GM21723 (cell line): ENCODE measurements around the gene JOSD2.

Source experiments
- ATAC-seq: cut with Tn5 transposase; IDR thresholded peaks from one replicate; pipeline ENCODE4 v1.9.1; 2021; ENCODE audit warnings: mild to moderate bottlenecking, moderate library complexity; ENCODE audit not compliant: unreplicated experiment

JOSD2 gene

GRCh38 chr19:50514346-50515167, 3.6 kb upstream of the JOSD2 start:
- no peak for ATAC-seq

GRCh38 chr19:50513746-50514345, 2.9 kb upstream of the JOSD2 start, which contains the start of gene ASPDH:
ASPDH (minus strand) TSS chr19:50513913; CDS start chr19:50513823, 90 bp downstream.
- no peak for ATAC-seq

GRCh38 chr19:50512999-50513745, 2.2 kb upstream of the JOSD2 start:
- ATAC-seq: no peak

- no peak for ATAC-seq
Measured at GRCh38 chr19:50512112-50512998, 1.4 kb upstream of the JOSD2 start.

DNA sequence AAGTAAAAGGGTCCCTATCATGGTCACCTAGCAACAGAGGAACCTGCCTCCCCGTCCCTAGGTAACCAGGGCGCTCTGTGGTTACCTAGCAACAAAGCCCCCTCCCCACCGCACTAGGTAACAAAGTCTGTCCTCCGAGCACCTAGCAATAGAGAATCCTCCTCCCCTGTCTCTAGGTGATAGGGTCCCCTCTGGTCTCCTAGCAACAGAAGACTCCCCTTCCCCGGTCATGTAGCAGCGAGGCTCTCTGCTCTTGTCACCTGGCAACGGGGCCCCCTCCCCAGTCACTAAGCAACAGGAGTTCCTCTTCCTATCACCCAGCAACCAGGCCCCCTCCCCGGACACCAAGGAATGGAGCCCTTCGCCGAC, 307 bp downstream of the JOSD2 start:
- ATAC-seq: no peak

DNA sequence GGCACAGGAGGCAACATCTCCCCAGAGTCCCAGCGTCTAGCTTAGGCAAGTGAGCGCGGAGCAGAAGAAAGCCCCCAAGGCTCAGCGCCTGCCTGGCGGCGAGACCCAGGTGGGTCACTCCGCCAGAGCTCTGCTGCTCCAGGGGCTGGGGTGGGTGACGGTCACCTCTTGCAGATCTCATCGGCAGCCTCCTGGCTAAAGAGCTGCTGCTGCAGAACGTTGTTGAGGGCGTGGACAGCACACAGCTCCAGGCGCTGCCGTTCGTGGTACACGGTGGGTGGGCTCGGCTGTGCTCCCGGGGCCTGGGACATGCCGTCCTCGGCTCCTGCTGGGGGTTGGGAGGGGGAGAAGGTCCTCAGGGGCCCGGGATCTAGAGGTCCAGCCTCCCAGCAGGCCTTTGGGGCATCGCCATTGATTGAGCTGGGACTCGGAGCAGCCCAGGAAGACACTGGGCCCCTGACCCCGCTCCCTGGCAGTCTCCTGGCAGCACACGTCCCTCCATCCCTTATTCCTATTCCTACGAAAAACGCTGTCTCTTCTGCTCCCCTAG, 795 bp downstream of the JOSD2 start:
- no peak for ATAC-seq

DNA sequence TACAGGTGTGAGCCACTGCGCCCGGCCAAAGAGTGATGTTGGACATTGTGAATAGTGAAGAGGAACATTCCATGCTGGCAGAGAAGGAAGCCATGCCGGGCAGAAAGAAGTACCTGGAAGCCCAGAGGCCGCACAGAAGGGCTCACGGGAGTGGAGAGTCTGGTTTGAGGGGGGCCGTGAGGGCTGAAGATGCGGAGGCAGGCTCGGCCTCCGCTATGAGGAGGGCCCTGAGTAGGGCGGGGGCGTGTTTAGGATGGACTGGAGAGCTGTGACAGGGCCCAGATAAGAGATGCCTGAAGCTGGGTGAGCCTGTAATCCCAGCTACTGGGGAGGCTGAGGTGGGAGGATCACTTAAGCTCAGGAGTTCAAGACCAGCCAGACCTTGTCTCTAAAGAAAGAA, 1.6 kb downstream of the JOSD2 start:
- ATAC-seq: no peak

DNA sequence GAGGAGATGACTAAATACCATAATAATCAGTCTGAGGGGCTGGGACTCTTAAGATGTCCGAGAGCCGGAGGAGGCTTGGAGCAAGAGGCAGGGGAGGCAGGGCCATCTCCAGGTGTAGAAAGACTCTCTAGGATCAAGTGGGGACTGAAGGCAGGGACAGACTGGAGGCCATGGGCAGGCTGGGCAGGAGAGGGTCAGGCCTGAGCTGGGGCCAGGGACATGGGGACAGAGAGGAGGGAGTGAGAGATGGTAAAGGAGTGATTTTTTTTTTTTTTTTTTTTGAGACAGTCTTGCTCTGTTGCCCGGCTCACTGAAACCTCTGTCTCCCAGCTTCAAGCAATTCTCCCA, 2.2 kb downstream of the JOSD2 start:
- no peak for ATAC-seq

DNA sequence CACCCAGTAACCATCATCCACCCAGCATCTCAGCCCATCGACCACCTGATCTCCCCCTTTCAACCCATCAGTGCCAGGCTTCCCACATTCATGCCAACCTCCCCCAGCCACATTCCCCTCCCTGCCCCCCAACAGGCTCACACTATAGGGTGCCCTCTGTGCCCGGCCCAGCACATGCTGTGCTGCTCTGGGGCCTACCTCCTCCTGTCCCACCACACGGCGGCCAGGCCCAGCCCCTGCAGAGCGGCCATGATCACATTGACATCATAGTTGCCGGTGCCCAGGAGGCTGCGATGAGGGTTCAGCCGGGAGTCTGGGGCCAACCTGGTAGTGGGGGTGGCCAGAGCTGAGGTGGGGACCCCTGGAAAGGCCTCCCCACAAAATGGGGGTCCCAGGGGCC, 3.6 kb downstream of the JOSD2 start:
- no peak for ATAC-seq

- ATAC-seq: no peak
Measured at GRCh38 chr19:50506700-50507099, 4.3 kb downstream of the JOSD2 start.

DNA sequence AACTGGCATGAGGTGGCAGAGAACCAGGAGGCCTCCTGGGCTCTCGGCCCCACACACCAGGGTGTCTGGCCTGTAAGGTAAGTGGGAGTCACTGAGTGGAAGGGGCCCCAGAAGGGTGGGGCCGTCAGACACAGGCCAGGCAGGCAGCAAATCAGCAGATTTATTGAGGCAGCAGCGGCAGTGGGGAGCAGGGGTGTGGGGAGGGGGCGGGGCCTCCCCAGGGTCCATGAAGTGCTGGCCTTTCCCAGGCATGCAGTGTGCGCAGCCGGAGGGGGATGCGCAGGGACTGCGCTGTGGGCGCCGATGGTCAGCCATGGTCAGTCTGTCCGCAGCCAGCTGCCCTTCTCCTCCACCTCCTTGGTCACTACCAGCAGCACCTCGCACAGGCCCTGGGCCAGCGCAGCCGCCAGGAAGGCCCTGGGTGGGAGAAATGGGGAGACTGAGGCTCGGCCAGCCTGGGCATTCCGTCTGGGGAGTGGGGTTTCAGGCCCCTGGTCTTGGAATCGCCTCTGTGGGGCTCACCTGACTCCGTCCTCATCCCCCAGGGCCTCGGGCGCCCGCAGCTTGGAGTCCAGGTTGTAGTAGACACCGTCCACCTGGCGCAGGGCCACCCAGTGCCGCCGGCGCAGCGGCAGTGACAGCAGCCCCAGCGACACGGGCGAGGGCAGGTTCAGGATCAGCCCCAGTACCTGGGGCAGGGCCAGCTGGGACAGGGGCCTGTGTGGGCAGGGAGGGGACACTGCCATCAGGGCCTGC, 5.0 kb downstream of the JOSD2 start:
- ATAC-seq: no peak

GRCh38 chr19:50501568-50502475, 9.2 kb downstream of the JOSD2 start:
- no peak for ATAC-seq

DNA sequence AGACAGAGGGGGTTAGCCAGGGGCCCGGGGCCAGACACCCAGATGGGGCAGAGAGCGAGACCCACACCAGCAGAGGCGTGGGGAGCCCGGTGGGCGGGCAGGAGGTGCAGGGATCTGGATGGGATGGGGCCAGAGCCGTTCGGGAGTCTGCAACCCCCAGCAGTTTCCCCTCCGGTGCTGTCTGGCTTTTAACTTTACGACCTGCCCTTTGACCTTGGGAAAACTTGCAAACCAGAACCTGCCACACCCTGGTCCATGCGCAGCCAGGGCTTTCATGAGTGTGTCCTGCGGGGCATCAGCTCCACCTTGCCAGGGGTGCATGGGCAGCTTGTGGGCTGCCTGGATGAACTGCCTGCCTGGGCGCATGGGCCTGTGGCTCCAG, 9.8 kb downstream of the JOSD2 start:
- ATAC-seq: no peak

- no peak for ATAC-seq
Measured at GRCh38 chr19:50500753-50501151, 10.2 kb downstream of the JOSD2 start.

DNA sequence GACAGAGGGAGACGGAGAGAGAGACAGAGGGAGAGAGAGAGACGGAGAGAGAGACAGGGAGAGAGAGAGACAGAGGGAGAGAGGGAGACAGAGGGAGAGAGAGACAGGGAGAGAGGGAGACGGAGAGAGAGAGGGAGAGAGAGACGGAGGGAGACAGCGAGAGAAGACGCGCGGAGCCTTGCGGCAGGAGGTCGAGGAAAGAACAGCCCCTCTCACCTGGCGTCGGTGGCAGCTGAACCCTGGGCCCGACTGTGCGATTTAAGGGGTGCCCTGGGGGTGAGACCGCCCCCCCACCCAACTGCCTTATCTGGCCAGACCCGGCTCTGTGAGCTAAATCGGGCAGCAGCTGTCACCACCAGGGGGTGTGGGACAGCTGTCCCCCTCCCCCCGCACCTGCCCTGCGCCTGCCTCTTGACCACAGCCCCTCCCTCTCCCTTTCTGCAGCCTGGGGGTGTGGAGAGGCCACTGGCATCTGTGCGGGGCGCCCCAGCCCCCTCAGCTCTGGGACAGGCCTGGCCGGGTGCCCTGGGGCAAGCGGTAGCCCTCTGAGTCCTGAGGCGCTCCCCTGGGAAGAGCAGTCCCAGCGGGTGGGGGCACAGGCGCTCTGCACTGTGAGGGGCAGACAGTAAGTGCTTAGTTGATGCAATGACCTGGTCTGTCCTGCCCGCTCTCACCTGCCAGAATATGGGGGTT, 10.8 kb downstream of the JOSD2 start:
- no peak for ATAC-seq

- no peak for ATAC-seq
Measured at GRCh38 chr19:50498219-50499056, 12.6 kb downstream of the JOSD2 start.

GRCh38 chr19:50497022-50497405, 14.0 kb downstream of the JOSD2 start:
- ATAC-seq: no peak
